ENCODE results near the gene CLBA1. TPM values are rescaled to one million over a fixed set of nuclear protein-coding genes. Genes with fewer than 3 reads are reported as not detected.
A peak's percentile ranks its signal among the peaks of the same experiment; 100 is the strongest.

The CLBA1 gene
- total RNA-seq, 2 experiments from 2014 or later = 0.47 to 0.67 TPM

DNA sequence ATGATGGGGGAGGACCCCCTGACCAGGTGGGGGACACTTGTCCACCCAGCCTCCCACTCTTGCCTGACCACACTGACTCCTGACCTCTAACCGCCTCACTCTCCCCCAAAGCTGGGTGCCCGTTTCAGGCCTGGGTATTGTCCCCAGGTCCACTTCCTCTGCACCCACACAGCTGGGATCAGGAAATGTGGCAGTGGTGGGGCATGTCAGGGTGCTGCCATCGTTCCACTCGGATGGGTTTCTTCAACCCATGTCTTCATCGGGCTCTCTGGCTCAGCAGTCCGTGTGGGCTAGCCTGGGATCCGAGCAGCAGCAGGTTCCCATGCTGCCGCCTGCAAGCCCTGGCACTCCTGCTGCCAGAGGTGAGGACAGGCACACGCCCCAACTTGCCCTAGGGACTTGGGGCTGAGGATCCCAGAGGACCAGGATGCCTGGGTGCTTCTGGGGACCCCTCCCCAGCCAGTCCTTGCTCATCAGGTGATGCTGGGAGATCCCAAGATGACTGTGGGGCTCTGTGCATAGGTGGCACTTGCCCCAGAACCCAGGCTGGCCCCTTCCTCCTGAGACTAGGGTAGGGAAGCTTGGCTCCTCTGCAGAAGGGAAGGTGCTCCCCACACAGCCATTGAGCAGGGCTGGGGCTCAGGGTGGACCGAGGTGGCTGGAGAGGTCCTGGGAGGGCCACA is 2.9 kb upstream of the CLBA1 start:
- intact Hi-C loops (cut with micrococcal nuclease) = no loop called here

DNA sequence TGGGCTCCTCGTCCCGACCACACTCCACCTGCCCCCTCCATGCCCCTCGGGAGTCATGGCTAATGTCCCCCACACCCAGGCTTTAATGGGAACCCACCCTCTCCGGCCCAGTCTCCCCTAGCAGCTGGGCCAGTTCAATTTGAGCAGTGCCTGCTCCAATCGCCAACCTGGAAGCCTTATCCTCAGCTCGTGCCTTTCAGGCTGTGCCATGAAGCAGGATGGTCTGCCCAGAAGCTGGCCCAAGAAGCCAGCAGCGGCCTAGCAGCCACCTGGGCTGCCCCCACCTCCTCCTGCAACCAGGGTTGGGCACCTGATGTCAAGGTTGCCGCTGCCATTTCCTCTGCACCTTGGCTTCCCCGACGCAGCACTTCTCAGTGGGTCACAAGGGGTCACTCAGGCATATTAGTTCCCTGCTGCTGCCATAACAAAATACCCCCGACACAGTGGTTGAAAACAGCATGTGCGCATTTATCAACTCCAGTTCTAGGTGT is 2.3 kb upstream of the CLBA1 start:
- Mint-ChIP-seq H3K4me3 (no peak overlapping the region), H3K27me3 (peaks cover 11% of the 10 kb centered on the region), H3K27ac (no peak overlapping the region), H3K9me3 (no peaks in the 10 kb centered on the region), H3K4me1 (ENCODE audit: low read depth) (peaks cover 3% of the 10 kb centered on the region), H3K36me3 (ENCODE audit: low read depth) (no peaks in the 10 kb centered on the region)
- ChIA-PET POLR2A (interaction anchor here (0.7 to 3.0 kb wide), 2 partner anchors 37 to 75 kb away, joined by 3 to 24 read pairs; partner anchors contain the start of gene CDCA4), CTCF (interaction anchor here (1.4 to 3.6 kb wide), 3 partner anchors 7 to 107 kb away, joined by 3 to 30 read pairs (median 15); no protein-coding TSS in a partner anchor)
- TF ChIP-seq, protein P1, sequence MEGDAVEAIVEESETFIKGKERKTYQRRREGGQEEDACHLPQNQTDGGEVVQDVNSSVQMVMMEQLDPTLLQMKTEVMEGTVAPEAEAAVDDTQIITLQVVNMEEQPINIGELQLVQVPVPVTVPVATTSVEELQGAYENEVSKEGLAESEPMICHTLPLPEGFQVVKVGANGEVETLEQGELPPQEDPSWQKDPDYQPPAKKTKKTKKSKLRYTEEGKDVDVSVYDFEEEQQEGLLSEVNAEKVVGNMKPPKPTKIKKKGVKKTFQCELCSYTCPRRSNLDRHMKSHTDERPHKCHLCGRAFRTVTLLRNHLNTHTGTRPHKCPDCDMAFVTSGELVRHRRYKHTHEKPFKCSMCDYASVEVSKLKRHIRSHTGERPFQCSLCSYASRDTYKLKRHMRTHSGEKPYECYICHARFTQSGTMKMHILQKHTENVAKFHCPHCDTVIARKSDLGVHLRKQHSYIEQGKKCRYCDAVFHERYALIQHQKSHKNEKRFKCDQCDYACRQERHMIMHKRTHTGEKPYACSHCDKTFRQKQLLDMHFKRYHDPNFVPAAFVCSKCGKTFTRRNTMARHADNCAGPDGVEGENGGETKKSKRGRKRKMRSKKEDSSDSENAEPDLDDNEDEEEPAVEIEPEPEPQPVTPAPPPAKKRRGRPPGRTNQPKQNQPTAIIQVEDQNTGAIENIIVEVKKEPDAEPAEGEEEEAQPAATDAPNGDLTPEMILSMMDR (IDR thresholded peaks at IDR 0.05) = no peak
- intact Hi-C loops (cut with micrococcal nuclease) = no loop called here
- DNase-seq (no peak), ATAC-seq (no peak)

More for the DNA sequence above, 2.9 kb upstream of the CLBA1 start:
- ATAC-seq (no peak), DNase-seq (no peak)
- peaks cover 4% of the 10 kb centered on the region for H3K4me1 Mint-ChIP-seq (ENCODE audit: low read depth)
- peaks cover 12% of the 10 kb centered on the region for H3K27me3 Mint-ChIP-seq
- TF ChIP-seq, protein P1 (IDR thresholded peaks at IDR 0.05) = no peak
- ChIA-PET CTCF (interaction anchor here (2.2 to 3.6 kb wide), 3 partner anchors 7 to 63 kb away, joined by 11 to 30 read pairs (median 15); no protein-coding TSS in a partner anchor), POLR2A (no interaction called here)
- H3K36me3 Mint-ChIP-seq (ENCODE audit: low read depth) = no peaks in the 10 kb centered on the region
- H3K4me3 Mint-ChIP-seq = no peak overlapping the region
- no peak overlapping the region for H3K27ac Mint-ChIP-seq
- no peaks in the 10 kb centered on the region for H3K9me3 Mint-ChIP-seq

DNA sequence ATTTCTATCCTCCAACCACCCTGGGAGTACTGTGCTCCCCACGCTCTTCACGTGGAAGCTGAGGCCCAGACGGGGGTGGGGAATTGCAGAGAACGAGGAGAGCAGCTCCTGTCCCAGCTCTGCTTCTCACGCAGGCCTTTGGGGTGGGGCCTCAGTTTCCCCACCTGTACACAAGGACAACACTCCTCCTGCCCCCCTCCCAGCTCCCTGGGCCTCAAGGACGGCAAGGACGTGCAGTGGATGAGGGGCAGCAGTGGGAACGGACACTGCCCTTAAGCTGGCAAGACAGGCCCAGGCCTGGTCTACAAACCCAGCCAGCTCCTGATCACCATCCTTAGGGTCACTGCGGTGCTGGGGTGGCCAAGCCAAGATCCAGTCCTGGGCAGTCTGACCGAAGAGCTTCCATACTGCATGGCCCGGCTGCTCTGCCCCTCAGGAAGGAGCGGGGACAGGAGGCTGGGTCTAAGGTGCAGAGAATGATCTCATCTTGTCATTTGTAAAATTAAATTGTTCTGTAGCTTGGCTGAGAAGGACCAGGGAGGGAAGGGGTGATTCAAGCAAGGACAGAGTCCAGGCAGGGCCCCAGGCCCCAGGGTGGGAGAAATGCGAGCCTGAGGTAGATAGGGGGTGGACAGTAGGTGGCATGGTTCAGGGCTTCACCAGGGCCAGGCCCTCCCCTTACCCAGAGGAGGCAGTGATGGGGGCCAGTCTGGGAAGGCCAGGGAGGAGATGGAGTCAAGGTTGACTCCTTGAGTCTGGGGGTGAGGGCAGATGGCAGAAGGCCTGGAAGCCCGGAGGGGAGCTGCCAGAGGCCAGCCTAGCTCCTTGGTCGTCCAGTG is 1.3 kb upstream of the CLBA1 start:
- CTCF ChIA-PET = interaction anchor here (0.8 to 3.6 kb wide), 7 partner anchors 8 to 106 kb away, joined by 3 to 30 read pairs (median 3); partner anchors contain the start of gene GPR132
- POLR2A ChIA-PET = interaction anchor here (0.5 to 3.0 kb wide), 8 partner anchors 8 to 294 kb away, joined by 3 to 24 read pairs (median 3); partner anchors contain the start of gene CDCA4

DNA sequence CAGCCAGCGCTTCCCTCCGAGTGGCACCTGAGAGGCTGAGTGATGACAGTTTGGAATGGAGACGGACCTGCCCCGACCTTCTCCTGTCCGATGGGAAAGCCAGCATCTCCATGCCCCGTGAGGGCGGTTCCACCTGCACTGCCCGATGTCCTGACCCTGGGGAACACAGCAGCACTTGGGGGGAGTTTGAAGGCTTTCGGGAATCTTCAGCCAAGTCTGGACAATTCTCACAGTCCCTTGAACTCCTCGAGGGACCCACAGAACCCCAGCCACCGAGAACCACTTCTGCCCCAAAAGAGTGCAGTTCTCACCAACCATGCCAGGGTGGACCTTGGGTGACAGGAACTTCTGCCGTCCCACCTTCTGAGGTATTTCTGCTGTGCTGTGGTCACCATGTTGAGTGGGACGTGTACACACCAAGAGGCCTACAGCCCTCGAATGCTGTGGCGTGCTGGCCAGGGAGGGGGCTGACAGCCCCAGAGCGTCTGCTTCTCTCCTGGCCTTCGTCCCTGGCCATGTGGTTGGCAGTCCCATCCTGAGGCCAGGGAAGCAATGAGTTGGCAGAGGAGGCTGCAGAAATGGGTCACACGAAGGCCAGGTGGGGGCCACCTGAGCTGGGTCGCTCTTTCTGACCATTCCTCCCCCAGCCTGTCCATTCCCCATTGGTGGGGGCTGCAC is 1.0 kb downstream of the CLBA1 start:
- intact Hi-C loops (cut with micrococcal nuclease) = no loop called here
- H3K9me3 Mint-ChIP-seq = no peaks in the 10 kb centered on the region
- no peaks in the 10 kb centered on the region for H3K36me3 Mint-ChIP-seq (ENCODE audit: low read depth)
- H3K4me3 Mint-ChIP-seq = peak overlapping the region; percentile 67
- no peaks in the 10 kb centered on the region for H3K27me3 Mint-ChIP-seq
- DNase-seq (no peak), ATAC-seq (no peak)
- TF ChIP-seq, protein P1 (IDR thresholded peaks at IDR 0.05) = no peak
- ChIA-PET CTCF (interaction anchor here (1.2 to 3.6 kb wide), 2 partner anchors 59 kb away, joined by 4 to 30 read pairs; no protein-coding TSS in a partner anchor), POLR2A (interaction anchor here (1.1 kb wide), 1 partner anchor 34 kb away, joined by 4 read pairs; the partner anchor contains the start of gene CDCA4)
- H3K27ac Mint-ChIP-seq = no peak overlapping the region
- peaks cover 3% of the 10 kb centered on the region for H3K4me1 Mint-ChIP-seq (ENCODE audit: low read depth)

More for the DNA sequence above, 1.3 kb upstream of the CLBA1 start:
- DNase-seq (no peak), ATAC-seq (no peak)
- peak overlapping the region; percentile 49 for H3K4me3 Mint-ChIP-seq
- intact Hi-C loops (cut with micrococcal nuclease) = no loop called here
- no peaks in the 10 kb centered on the region for H3K36me3 Mint-ChIP-seq (ENCODE audit: low read depth)
- H3K27ac Mint-ChIP-seq = peak overlapping the region; percentile 50
- peaks cover 3% of the 10 kb centered on the region for H3K27me3 Mint-ChIP-seq
- H3K4me1 Mint-ChIP-seq (ENCODE audit: low read depth) = peaks cover 3% of the 10 kb centered on the region
- H3K9me3 Mint-ChIP-seq = no peaks in the 10 kb centered on the region
- TF ChIP-seq, protein P1 (IDR thresholded peaks at IDR 0.05) = no peak

Data from activated CD8-positive, alpha-beta T cell treated with anti-CD3 and anti-CD28 coated beads for 36 hours (primary cell).